ENCODE data around the gene TUBB. TPM values are rescaled to one million over a fixed set of nuclear protein-coding genes. Genes with fewer than 3 reads are reported as not detected.

The TUBB gene
- polyA plus RNA-seq, 3 donors: 1,054 to 1,337 (median 1,265) TPM

DNA sequence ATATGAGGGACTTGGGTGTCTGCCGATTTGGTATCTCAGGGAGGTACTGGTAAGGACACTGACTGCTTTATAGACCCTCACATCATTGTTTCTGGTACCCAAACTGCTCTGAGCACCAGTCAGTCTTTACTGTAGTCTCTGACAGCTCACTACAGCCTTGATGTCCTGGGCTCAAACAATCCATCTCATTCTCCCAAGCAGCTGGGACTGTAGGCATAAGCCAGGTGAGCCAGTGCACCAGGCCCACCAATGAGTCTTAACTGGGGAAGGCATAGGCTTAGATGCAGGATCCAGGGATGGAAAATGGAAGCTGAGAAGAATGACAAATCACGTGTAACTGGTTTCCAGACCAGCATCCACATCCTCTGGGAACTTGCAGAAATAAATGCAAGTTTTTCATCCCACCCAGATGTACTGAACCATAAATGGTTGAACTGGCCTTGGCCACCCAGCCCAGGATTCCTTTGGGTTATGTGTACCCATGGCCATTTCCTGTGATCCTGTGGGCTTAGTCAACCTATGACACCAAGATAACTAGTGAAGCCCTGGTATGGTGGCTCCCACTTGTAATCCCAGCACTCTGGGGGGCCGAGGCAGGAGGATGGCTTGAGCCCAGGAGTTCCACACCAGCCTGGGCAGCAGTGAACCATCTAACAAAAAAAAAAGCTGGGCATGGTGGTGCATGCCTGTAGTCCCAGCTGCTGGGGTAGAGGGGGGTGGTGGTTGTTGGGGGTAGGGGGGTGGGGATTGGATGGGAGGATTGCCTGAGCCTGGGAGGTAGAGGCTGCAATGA lies 5.8 kb downstream of the TUBB start:
- DNase-seq (ENCODE audit: extremely low read depth in 1 of 11, low read depth in 9 of 11, low spot score in 4 of 11): no peak

DNA sequence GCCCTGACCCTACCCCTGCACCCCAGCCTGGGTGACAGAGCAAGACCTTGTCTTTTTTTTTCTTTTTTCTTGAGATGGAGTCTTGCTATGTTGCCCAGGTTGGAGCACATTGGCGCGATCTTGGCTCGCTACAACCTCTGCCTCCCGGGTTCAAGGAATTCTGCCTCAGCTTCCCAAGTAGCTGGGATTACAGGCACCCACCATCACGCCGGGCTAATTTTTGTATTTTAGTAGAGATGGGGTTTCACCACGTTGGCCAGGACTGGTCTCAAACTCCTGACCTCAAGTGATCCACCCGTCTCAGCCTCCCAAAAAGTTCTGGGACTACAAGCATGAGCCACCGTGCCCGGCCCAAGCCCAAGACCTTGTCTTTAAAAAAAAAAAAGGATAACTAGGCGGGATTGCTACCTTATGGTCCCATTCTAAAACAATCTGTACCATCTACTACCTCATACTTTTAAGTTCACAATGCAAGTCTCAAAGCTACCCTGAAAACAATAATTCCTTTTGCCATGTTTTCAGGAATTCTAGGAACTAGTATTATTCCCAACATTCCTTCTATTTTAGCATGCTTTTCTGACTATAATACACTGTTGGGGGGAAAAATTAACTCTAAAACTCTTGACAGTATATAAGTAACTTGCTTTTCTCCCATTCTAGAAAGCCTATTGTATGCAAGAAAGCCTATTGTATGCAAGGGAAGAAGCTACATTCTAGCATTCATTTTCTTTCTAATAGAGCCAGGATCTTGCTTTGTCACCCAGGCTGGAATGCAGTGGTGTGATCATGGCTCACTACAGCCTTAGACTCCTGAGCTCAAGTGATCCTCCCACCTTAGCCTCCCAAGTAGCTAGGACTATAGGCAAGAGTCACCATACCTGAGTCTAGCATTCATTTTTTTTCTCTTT lies 6.6 kb downstream of the TUBB start:
- no peak for DNase-seq (ENCODE audit: extremely low read depth in 1 of 11, low read depth in 9 of 11, low spot score in 4 of 11)

DNA sequence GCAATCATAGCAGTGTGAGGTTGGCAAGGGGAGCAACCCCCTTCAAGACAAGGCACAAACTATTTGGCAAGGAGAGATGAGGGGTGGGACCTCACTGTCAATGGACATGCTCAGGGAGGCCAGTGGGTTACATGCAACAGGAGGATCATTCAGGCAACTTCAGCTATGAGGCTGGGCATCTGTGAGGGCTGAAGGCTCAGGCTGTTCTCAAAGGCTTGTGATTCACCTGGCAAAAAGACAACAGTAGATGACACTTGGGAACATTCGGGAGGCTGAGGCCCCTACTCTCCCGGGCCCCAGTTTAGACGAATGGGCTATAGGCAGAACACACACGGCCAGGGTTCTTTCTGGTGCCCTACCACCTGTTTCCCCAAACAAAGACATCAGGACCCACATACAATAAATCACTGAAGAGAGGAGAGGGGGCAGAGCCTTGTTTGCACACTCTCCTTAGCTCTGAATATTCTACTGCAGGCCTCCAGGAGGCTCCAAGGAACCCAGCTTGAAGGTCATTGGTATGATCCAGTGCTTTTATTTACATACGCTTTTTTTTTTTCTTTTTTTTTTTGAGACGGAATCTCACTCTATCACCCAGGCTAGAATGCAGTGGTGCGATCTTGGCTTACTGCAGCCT lies 7.9 kb downstream of the TUBB start:
- no peak for DNase-seq (ENCODE audit: extremely low read depth in 1 of 11, low read depth in 9 of 11, low spot score in 4 of 11)

DNA sequence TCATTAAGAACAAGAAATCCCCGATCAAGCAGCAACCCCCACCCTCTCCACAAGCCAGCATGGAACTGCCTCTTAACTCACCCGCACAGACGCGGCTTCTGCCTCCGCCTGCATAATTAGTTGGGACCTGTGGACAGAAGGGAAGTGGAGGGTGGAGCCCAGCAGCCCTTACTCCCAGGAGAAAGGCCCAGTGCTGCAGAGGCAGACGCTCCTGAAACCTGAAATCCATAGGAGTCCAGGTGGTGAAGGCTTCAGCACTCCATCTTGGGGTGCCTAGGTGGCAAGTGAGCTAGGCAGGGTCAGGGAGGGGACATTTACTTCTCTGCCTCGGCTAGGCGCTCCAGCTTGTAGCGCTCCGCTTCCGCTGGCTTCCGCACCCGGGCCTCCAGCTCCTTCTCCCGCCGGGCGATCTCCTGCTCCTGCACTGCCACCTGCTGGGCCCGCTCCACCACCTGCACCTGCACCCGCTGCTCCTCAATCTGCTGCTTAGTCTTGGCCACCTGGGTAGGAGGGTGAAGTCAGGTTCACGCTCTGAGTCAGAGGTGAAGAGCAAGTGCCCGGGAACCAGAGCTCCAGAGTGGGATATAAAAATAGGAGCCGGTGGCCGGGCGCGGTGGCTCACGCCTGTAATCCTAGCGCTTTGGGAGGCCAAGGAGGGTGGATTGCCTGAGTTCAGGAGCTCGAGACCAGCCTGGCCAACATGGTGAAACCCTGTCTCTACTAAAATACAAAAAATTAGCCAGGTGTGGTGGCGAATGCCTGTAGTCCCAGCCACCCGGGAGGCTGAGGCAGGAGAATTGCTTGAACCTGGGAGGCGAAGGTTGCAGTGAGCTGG lies 10.7 kb downstream of the TUBB start:
- peak in 1 of 11 donors; percentile 63 for DNase-seq (ENCODE audit: extremely low read depth in 1 of 11, low read depth in 9 of 11, low spot score in 4 of 11)

DNA sequence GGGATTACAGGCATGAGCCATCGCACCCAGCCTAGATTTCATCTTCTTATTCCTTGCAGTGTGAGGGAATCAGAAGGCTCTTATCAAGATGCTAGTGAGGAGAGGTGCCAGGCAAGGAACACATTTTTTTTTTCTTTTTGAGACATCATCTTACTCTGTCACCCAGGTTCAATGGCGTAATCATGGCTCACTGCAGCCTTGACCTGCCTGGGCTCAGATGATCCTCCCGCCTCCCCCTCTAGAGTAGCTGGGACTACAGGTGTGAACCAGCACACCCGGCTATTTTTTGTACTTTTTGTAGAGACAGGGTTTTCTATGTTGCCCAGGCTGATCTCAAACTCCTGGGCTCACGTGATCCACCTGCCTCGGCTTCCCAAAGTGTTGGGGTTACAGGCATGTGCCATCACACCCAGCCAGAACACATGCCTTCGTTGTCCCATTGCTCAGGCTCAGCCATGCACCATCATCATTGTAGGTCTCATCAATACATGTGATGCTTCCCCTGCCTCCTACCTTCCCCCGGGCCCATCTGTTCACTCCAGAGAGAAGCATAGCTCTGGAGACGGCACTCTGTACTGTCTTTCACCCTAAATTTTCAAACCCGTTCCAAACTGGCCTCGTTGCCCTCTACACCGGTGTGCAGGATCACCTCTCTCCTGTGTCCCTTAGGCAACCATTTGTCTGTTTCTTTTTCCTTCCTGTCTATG lies 12.2 kb downstream of the TUBB start:
- no peak for DNase-seq (ENCODE audit: extremely low read depth in 1 of 11, low read depth in 9 of 11, low spot score in 4 of 11)

DNA sequence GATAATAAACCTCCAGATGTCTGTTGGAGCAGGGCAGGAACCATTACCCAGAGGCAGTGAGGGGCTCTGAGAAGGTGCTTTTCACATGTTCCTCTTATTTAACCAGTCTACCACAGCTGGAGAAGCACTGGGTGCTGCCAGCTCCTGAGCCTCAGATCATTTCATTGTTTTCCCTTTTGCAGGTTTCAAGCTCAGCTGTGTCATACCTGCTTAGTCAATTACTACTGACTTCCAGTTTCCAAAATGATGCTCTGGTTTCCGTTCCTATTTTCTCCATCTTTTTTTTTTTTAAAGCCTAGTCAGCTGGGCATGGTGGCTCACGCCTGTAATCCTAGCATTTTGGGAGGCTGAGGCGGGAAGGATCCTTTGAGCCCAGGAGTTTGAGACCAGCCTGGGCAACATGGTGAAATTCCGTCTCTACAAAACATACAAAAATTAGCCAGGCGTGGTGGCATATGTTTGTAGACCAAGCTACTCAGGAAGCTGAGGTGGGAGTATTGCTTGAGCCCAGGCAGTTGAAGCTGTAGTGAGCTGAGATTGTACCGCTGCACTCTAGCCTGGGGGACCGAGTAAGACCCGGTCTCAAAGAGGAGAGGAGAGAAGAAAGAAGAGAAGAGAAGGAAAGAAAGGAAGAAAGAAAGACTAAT lies 15.6 kb downstream of the TUBB start:
- no peak for DNase-seq (ENCODE audit: extremely low read depth in 1 of 11, low read depth in 9 of 11, low spot score in 4 of 11)

DNA sequence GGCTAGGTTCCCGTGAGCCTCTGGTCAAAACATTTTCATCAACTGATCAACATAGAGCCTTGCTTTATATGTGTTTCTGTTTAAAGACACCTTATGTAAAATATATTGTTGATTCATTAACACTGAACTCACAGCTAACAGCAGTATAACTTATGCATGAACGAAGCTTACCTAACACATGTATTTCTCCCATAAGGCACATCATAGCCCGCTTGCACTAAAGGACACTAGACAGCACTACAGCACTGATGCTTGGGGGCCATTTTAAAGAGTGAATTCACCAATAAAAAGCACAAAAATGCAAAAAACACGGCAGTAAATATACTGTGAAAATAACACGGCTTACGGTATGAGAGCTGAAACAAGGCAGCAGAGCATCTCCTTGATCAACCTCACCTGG lies 18.4 kb downstream of the TUBB start:
- DNase-seq (ENCODE audit: extremely low read depth in 1 of 11, low read depth in 9 of 11, low spot score in 4 of 11): no peak

DNA sequence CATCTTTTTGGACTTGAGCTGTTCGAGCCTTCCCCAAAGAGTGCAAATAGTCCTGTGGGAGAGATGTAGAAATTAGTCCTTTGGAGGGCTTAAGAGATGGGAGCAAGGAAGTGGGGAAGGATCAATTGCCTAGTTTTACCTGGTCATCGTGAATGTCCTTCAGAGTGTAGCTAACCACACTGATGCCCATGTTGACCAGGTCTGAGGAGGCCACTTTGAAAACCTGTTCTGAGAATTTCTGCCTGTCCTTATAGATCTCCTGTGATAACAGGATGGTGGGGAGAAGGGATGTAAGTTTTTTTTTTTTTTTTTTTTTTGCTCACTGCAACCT lies 20.4 kb downstream of the TUBB start:
- DNase-seq (ENCODE audit: extremely low read depth in 1 of 11, low read depth in 9 of 11, low spot score in 4 of 11): no peak

DNA sequence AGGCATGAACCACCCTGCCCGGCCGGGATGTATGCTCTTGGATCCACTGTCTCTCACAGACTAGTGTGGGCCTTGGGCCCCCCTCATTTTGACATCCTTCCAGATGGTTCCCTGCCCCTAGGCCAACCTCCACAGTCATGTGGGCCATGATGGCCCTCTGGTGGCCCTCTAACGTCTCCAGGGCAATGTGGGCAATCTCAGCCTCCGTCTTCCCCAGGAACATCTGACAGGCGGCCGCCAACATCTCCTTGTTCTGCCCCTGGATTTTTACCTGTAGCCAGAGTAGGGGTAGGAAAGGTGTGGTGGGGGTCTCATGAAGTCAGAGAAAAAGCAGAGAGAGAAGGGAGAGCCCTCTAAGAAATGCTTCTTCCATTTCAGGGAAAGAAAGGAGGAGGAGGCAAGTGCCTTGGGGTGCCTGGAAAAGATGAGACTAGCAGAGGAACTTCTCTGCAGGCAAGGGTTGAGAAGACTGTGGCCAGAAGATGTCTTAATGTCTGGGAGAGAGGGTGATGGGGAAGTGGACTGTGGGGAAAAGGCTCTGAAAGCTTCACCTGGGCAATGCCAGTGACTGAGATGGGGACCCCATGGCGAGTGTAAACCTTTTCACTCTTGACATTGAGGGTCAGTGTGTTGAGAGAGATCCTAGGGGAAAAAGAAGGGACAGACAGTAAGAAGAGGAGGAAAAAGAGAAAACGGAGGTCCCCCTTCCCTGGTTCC lies 21.1 kb downstream of the TUBB start:
- DNase-seq (ENCODE audit: extremely low read depth in 1 of 11, low read depth in 9 of 11, low spot score in 4 of 11): no peak

DNA sequence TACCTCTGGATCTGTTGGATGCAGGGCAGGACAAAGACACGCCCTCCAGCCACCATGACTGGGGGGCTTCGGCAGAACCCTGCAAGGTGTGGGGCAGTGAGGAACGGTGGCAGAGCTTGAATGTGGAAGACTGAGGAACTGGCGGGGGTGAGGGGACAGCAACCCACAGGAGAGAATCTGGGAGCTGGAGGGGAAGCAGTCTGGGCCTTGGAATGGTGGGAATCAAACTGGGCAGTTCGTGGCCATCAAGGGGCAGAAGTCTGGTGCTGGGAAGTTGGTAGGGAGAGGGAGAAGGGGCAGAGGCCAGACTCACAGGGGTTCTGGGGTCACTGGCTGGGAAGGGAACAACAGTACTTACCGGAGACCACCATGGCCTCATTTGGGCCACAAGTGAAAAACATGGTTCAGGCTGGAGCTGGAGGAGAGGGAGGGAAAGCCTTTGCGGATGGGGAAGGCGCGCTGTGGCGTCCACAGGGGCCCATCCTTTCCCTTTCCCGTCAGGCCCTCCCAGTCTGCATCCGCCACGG lies 21.7 kb downstream of the TUBB start:
- no peak for DNase-seq (ENCODE audit: extremely low read depth in 1 of 11, low read depth in 9 of 11, low spot score in 4 of 11)

DNA sequence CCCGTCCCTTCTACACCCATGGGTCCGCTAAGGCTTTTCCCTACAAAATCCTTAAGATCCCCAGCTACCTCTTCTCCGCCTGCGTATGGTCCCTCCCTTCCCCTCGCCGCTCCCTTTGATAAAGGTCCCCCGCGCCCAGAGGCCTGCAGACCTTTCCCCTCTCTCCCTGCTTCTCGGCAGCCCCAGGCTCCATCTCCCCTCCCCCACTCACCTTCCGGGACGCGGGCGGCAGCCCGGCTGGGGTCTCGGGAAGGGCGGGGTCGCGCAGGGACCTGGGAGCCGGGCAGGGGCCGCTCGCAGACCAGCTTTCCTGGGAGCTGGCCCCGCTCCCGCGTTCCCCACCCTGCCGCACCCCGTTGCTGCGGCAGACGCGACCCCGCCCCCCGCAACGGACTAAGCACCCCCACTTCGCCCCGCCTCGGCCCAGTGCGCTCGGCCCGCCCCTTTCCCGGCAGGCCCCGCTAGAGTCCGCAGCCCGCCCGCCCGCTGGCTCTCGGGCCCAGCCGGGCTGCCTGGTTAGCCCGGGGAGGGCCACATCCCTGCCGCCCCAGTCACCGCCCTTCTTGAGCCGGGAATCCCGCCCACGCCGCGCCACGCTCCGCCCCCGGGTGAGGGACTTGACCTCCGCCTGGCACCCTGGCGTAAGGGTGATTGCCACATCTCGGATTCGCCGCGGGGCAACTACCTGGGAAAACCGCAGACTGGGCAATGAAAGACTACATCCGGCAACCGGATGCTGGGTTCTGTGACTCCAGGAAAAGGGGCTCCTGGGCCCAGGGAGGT lies 22.4 kb downstream of the TUBB start, which contains the start of gene FLOT1:
Gene FLOT1 (minus strand): TSS at position 372 of the 783 bp plus-strand sequence. CDS start 498 bp downstream, outside the sequence.
- DNase-seq (ENCODE audit: extremely low read depth in 1 of 11, low read depth in 9 of 11, low spot score in 4 of 11): peak in 7 of 11 donors; percentile 73 to 88 (median 82)

DNA sequence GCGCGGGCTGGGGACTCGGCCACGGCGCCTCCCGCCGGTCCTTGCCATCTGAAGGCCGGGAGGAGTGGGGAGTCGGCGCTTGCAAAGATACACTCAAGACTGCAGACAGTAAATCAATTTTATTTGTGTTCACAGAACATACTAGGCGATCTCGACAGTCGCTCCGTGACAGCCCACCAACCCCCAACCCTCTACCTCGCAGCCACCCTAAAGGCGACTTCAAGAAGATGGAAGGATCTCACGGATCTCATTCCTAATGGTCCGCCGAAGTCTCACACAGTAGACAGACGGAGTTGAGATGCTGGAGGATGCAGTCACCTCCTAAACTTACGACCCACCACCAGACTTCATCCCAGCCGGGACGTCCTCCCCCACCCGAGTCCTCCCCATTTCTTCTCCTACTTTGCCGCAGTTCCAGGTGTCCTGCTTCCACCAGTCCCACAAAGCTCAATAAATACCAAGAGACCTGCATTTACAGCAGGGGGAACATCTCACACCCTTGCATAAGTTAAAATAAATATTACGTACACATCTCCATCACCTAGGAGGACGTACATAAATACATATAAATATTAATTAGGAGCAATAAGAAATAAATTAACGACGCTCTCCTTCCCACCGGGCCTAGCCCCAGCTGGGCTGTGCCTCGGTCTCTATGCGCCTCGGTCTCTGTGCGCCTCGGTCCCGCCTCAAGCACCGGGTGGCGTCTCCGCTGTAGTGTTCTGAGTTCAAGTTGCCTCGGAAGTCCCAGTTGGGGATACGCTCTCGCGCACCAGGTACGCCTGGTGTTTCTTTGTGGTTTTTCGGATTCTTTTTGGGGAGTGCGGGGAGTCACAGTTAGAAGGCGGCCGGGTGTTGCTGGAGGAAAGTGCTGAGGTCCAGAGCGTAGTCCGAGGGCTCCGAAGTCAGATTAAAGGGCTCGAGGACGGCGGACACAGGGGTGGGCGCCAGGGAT lies 23.2 kb downstream of the TUBB start:
- DNase-seq (ENCODE audit: extremely low read depth in 1 of 11, low read depth in 9 of 11, low spot score in 4 of 11): no peak

DNA sequence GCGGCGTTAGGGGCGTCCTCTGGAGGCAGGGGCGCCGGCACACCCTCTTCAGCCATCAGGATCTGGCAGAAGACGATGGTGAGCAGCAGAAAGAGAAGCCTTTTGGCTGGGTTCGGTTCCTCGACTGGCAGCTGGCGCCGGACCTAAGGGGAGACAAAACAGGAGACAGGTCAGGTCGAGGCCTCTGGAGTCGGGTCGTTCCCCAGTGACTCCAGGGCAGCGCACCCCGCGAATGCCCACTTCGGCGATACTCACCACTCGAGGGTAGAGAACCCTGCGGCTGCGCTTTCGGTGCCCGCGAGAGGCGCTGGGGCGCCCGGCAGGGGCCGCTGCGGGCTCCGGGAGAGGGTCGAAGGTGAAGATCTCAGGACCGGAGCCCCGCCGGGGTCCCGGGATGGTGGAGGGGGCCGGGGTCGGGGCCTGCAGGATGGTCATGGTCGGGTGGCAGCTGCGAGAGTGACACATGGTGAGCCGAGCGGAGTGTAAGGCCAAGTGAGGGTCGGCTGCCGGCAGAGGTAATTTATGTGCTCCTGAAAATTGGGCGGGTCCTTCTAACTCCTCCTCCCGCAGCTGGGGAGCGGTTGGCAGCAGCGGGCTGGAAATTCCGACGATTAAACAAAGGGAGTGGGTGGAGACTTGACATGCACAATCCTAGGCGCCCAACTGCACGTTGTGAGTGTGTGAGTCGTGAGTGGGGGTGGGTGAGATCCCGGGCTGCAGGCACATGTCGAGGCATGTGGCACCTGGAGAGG lies 24.1 kb downstream of the TUBB start, which contains the start of gene IER3:
Gene IER3 (minus strand): TSS at position 494 of the 752 bp plus-strand sequence. CDS start 29 bp downstream, at position 465.
- peak in 7 of 11 donors; percentile 77 to 87 (median 84) for DNase-seq (ENCODE audit: extremely low read depth in 1 of 11, low read depth in 9 of 11, low spot score in 4 of 11)

DNA sequence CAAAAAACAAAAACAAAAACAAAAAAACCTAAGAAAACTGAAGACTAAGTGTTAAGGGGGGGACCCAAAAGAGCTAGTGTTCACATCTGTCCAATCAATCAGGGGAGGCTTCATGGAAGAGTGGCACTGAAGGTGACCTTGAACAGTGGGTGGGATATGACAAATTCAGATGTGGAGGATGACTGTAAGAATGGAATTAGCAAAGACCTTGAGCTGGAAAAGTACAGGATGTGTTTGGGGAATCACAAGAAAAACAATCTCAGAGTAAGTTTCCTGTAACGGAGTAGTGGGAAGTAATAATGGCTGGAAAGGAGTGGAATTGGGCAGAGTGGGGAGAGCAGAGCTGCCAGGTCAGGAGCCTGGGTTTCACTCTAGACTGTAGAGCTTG lies 27.1 kb downstream of the TUBB start:
- DNase-seq (ENCODE audit: extremely low read depth in 1 of 11, low read depth in 9 of 11, low spot score in 4 of 11): no peak
